Lung (tissue), 12 donors: ENCODE measurements around the gene PRR23B. TPM values are rescaled to one million over a fixed set of nuclear protein-coding genes. Genes with fewer than 3 reads are reported as not detected.

Experiments
- ATAC-seq: fragments of 200-7000 bp; cut with Tn5 transposase; one replicate; pipeline ENCODE4 v1.9.1; 2020; ENCODE audit warnings: moderate number of reproducible peaks; ENCODE audit not compliant: insufficient read depth, low FRiP score
- DNase-seq, 3 donors: peaks; one replicate each; pipeline ENCODE4 v3.0.0-alpha.2; 2013 to 2017
- H3K27ac ChIP-seq, 2 donors: one replicate each; pipeline ENCODE4 v1.5.1; 2013; ENCODE audit warnings: mild to moderate bottlenecking in 2 of 2, moderate library complexity in 2 of 2, control low read depth in 1 of 2, inconsistent platforms in 1 of 2, low read depth in 1 of 2, low read length in 1 of 2
- H3K27me3 ChIP-seq, 3 donors: one replicate each; pipeline ENCODE4 v1.5.1; 2013; ENCODE audit warnings: low read length in 2 of 3; ENCODE audit not compliant: control insufficient read depth in 3 of 3, insufficient read depth in 3 of 3
- H3K36me3 ChIP-seq, 4 donors: one replicate each; pipeline ENCODE4 v1.5.1; 2013; ENCODE audit warnings: low read length in 4 of 4, mild to moderate bottlenecking in 1 of 4, moderate library complexity in 1 of 4; ENCODE audit not compliant: control insufficient read depth in 4 of 4, insufficient read depth in 4 of 4
- H3K4me1 ChIP-seq, 5 donors: one replicate each; pipeline ENCODE4 v1.5.1; 2013; ENCODE audit warnings: low read length in 5 of 5, mild to moderate bottlenecking in 2 of 5, moderate library complexity in 1 of 5; ENCODE audit not compliant: control insufficient read depth in 5 of 5, insufficient read depth in 5 of 5
- H3K4me3 ChIP-seq: one replicate; pipeline ENCODE4 v1.5.1; 2013; ENCODE audit warnings: mild to moderate bottlenecking, control low read depth, moderate library complexity
- H3K9ac ChIP-seq, 2 donors: one replicate each; pipeline ENCODE4 v1.5.1; 2013; ENCODE audit warnings: low read length in 2 of 2, control low read depth in 1 of 2; ENCODE audit not compliant: insufficient read depth in 1 of 2
- H3K9me3 ChIP-seq, 4 donors: one replicate each; pipeline ENCODE4 v1.5.1; 2013; ENCODE audit warnings: low read length in 3 of 4, mild to moderate bottlenecking in 1 of 4, moderate library complexity in 1 of 4; ENCODE audit not compliant: control insufficient read depth in 4 of 4, insufficient read depth in 3 of 4
- WGBS, 2 donors: extraction: QIAGEN DNeasy Blood & Tissue Kit; methylation state at CpG; one replicate each; pipeline ENCODE4 v1.1.7; 2013; 5-methylcytosine and 5-hydroxymethylcytosine counted together
- polyA plus RNA-seq, 2 donors: library from polyadenylated mRNA; stranded (reverse); fragments of 200-250 nt; gene quantifications; one replicate each; pipeline ENCODE4 v1.2.1, GENCODE V29; 2013
- total RNA-seq, 2 donors: library from RNA; depleted of rRNA in 1 of 2; stranded (reverse); fragments of >200 nt in 1 of 2; gene quantifications; one replicate each; pipeline ENCODE4 v1.2.1, GENCODE V29; 2014 to 2021
- TF ChIP-seq, protein P1 (sequence below): IDR thresholded peaks from 2 replicates; pipeline ENCODE4 v1.5.1; 2012; ENCODE audit warnings: mild to moderate bottlenecking; ENCODE audit errors: control extremely low read depth, extremely low read depth
- donor health status: control.
- donor health status: control.
- donor health status: Bipolar disorder and iron deficiency.
- donor health status: healthy.
- donor health status: DM: yes; HTN: yes; CAD: no.

The PRR23B gene
- total and polyA plus RNA-seq, 4 donors: not detected

DNA sequence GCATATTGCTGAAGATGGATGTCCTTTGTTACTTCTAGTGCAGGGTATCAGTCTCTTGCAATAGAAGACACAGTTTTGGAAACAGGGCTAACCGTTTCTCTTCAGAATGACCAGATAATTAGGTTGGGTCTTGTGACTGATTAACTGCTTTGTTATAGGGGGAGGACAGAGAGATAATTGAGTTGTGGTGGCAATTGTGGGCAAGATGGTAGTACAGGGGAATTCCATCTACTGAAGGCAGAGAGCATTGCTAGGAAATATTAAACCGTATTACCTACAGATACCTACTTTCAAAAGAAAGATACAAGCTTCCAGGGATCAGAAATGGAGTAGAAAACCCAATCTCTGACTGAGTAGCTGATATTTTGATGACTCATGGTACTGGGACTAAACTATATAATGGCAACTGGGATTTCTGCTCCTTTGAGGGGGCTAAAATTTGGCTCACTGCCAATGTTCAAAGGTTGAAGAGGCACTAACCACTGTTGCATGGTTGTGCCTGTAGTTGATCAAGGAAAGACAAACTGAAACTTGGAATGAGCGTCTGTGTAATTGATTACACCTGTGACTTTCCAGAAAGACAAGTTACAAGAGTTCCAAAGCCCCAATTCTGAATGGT, 4.2 kb downstream of the PRR23B start:
- Histone ChIP-seq H3K9me3 (peaks cover 0 to 14% (median 0%) of the 10 kb centered on the region in 4 donors), H3K4me1 (no peaks in the 10 kb centered on the region), H3K9ac (no peak overlapping the region), H3K27me3 (no peaks in the 10 kb centered on the region), H3K4me3 (no peak overlapping the region), H3K36me3 (no peaks in the 10 kb centered on the region), H3K27ac (no peak overlapping the region)
- ATAC-seq: no peak
- WGBS, 2 donors: 78 to 82% methylated on average over 3 of the region's 3 CpGs
- no peak for DNase-seq
- TF ChIP-seq, protein P1, sequence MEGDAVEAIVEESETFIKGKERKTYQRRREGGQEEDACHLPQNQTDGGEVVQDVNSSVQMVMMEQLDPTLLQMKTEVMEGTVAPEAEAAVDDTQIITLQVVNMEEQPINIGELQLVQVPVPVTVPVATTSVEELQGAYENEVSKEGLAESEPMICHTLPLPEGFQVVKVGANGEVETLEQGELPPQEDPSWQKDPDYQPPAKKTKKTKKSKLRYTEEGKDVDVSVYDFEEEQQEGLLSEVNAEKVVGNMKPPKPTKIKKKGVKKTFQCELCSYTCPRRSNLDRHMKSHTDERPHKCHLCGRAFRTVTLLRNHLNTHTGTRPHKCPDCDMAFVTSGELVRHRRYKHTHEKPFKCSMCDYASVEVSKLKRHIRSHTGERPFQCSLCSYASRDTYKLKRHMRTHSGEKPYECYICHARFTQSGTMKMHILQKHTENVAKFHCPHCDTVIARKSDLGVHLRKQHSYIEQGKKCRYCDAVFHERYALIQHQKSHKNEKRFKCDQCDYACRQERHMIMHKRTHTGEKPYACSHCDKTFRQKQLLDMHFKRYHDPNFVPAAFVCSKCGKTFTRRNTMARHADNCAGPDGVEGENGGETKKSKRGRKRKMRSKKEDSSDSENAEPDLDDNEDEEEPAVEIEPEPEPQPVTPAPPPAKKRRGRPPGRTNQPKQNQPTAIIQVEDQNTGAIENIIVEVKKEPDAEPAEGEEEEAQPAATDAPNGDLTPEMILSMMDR: no peak

DNA sequence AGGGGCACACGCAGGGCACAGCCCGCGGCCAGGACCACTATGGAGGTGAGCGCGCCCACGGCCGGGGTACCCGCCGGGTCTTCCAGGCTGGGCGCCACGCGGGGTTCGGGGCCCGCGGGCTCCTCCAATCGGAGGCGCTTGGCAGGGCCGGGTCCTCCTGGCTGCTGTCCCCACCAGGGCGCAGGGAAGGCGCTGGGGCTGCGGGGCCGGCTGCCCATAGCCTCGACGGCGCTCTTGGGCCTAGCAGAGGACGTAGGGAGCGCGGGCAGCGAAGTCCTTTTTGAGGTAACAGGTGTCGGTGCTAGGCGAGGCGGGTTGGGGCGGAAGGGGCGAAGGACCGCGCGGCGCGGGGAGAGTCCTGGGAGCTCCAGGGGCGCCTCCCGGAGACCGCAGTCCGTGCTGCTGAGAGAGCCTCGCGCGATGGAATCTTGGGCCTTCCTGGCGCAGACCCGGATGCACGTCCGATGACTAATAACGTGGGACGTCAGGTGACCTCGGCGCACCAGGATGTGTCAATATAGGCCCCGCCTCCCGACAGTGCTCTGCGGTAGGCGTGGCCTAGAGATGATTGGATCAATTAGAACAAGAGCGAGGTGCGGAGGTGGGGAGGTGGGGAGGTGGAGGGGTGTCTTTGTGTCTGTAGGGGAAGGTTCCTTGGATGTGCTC, 14.5 kb downstream of the PRR23B start, which contains the start of gene PRR23A:
PRR23A (minus strand) TSS at position 218 of the 666 bp plus-strand sequence; CDS start at position 218, 0 bp downstream.
- H3K27me3 ChIP-seq: no peaks in the 10 kb centered on the region
- H3K36me3 ChIP-seq: no peaks in the 10 kb centered on the region
- no peaks in the 10 kb centered on the region for H3K4me1 ChIP-seq
- ATAC-seq (no peak), DNase-seq (no peak)
- 71 to 76% methylated on average over 60 of the region's 60 CpGs for WGBS, 2 donors
- H3K27ac ChIP-seq: no peak within 1 kb of the TSS
- H3K9ac ChIP-seq: no peak within 1 kb of the TSS
- peaks cover 0 to 13% (median 0%) of the 10 kb centered on the region in 4 donors for H3K9me3 ChIP-seq
- H3K4me3 ChIP-seq: no peak within 1 kb of the TSS
- TF ChIP-seq, protein P1: no peak

DNA sequence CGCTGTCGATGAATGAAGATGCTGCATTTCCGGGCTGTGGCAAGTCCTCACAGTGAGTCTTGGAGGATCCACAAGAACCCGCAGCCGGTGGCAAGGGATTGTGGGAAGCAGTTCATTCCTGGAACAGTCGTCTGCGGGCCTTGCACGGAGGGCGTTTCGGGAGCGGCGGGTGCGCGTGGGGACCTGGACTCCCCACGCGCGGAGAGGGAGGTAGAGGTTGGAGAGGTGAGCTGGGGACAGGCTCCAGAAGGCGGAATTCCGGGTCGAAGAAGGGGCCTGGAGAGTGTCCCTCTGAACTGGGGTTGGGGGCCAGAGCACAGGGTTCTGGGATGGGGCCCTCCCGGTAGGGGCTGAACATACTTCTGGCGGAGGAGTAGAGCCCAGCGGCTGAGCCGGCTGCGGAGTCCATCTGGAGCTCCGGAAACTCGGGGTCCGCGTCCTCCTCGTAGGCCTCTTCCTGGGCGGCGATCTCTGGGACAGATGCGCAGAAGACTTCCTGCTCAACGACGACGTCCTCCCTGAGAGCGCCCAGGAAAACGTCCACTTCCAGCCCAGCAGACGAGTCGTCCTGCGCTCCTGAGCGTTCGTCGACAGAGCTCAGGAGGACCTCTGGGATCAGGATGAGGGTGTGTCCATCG, 15.3 kb downstream of the PRR23B start:
- no peak for DNase-seq
- WGBS, 2 donors: 84% methylated on average over 42 to 45 of the region's 45 CpGs
- Histone ChIP-seq H3K9me3 (peaks cover 0 to 13% (median 0%) of the 10 kb centered on the region in 4 donors), H3K27me3 (no peaks in the 10 kb centered on the region), H3K4me1 (no peaks in the 10 kb centered on the region), H3K27ac (no peak overlapping the region), H3K4me3 (no peak overlapping the region), H3K36me3 (no peaks in the 10 kb centered on the region), H3K9ac (no peak overlapping the region)
- TF ChIP-seq, protein P1: no peak
- no peak for ATAC-seq
